Measurements from ENCODE around the gene CD300H.

CD300H gene

DNA sequence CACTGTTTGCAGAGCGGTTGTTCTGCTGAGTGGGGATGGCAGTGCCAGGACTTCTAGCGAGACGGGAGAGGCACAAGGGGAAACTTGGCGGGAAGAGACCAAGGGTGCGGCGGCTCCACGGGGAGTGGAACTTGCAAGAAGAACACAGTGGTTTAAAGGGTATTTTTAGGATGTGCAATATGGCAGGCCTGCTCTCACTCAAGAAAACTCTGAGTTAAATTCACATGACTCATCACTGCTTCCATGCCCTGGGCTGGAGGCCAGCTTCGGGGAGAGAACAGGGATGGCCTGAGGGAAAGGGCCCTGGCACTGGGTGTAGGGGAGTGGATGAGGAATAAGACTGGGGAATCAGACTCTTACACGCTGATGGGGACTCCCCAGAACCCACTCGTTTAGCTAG lies 38.1 kb upstream of the CD300H start:
- TF ChIP-seq, protein P1, sequence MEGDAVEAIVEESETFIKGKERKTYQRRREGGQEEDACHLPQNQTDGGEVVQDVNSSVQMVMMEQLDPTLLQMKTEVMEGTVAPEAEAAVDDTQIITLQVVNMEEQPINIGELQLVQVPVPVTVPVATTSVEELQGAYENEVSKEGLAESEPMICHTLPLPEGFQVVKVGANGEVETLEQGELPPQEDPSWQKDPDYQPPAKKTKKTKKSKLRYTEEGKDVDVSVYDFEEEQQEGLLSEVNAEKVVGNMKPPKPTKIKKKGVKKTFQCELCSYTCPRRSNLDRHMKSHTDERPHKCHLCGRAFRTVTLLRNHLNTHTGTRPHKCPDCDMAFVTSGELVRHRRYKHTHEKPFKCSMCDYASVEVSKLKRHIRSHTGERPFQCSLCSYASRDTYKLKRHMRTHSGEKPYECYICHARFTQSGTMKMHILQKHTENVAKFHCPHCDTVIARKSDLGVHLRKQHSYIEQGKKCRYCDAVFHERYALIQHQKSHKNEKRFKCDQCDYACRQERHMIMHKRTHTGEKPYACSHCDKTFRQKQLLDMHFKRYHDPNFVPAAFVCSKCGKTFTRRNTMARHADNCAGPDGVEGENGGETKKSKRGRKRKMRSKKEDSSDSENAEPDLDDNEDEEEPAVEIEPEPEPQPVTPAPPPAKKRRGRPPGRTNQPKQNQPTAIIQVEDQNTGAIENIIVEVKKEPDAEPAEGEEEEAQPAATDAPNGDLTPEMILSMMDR (IDR thresholded peaks at IDR 0.05; ENCODE audit: extremely low read depth, missing control alignments) = no peak
- no peak for DNase-seq (ENCODE audit: low spot score)

DNA sequence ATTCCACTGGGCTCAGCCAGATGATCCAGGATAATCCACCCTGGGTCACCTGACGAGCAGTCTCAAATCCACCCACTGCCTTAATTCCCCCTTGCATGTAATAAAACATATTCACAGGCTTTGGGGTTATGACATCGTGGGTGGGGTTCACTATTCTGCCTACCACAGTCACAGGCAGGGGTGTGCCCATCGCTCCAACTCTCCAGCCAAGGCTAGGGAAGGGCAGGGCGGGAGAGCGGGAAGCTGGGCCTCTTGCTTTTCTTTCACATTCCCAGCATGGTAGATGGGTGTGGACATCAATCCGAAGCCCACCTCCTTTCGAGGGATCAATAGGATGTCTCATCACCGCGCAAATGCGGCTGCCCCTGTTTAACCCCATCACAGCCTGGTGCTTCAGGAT lies 37.5 kb upstream of the CD300H start:
- DNase-seq (ENCODE audit: low spot score) = no peak
- TF ChIP-seq, protein P1 (IDR thresholded peaks at IDR 0.05; ENCODE audit: extremely low read depth, missing control alignments) = no peak

DNA sequence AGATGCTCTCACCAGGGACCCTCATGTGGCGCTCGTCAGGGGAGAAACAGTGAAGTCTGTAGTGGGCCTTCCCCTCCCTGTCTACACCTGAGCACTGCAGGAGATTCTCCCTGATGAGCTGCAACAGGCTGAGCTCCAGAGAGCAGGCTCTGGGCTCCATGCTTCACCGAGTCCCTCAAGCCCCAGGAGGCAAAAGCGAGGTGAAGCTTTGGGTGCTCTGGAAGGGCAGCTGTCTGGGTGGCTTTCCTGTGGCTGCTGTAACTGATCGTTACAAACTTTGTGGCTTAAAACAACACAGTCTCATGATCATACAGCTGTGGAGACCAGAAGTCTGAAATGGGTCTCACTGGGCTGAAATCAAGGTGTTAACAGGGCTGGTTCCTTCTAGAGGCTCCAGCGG lies 36.9 kb upstream of the CD300H start:
- DNase-seq (ENCODE audit: low spot score) = no peak
- TF ChIP-seq, protein P1 (IDR thresholded peaks at IDR 0.05; ENCODE audit: extremely low read depth, missing control alignments) = no peak

DNA sequence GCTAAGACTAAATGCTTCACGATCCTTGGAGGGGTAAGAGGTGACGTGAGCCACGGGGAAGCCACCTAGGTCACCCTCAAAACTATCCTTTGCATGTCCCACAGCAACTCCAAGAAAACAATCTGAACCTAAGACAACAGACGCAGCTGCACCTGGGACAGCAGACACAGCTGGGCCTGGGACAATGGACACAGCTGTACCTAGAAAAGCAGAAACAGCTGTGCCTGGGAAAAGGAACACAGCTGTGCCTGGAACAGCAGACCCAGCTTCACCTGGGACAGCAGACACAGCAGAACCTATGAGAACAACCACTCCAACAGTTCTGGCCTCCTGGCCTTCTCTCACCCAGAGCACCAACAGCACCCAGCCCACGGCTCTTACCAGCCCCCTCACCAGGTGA lies 36.4 kb upstream of the CD300H start:
- TF ChIP-seq, protein P1 (IDR thresholded peaks at IDR 0.05; ENCODE audit: extremely low read depth, missing control alignments) = no peak

DNA sequence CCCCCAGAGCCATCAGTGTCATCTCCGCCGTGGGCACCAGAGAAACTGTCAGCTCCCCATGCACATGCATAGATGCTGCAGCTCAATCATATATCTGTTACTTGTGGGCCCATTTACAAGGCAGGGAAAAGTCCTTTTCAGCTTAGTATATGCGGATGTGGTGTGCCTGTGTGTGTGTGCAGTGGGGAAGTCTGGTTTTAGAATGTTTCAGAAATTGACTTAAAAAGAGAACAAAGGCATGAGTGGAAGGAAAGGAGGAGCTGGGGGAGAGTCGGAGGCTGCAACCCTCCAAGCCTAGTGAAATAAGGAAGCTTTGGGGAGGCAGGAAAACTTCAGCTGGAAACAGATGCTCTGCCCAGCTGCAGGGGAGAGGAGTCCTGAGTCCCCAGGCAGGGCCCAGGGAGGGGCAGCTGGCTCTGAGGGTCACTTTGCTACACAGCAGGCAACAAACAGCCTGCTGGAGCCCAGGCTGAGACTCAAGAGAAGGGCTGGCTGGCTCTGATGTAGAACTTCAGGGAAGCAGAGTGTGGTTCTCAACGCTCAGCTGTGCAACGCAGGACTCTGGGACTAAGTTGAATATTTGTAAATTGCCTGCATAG lies 35.8 kb upstream of the CD300H start:
- DNase-seq (ENCODE audit: low spot score) = no peak
- TF ChIP-seq, protein P1 (IDR thresholded peaks at IDR 0.05; ENCODE audit: extremely low read depth, missing control alignments) = no peak

More for the DNA sequence above, 36.4 kb upstream of the CD300H start:
- DNase-seq (ENCODE audit: low spot score) = no peak

DNA sequence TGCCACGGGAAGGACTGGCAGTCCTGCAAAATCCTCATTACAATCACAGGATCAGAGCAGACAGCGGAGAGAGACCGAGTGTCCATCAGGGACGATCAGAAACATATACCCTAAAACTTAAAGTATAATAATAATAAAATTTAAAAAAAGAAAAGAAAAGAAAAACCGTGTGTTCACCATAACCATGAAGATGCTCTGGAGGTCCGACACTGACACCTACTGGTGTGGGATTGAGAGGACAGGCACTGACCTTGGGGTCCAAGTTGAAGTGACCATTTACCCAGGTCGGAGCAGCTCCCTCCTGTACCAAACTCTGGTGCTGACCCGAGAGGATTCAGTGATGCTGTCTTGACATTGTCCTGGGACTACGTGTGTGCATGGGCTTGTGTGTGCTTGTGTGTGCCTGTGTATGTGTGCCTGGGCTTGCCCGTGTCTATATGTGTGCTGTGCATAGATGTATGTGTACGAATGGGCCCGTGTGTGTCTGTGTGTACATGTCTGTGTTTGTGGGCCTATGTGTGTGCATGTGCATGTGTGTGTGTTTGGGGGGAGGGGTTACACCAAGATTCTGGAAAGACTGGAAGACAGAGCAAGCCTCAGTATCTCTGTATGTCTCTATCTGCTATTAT lies 34.7 kb upstream of the CD300H start:
- TF ChIP-seq, protein P1 (IDR thresholded peaks at IDR 0.05; ENCODE audit: extremely low read depth, missing control alignments) = peak; percentile 62
- peak; percentile 64 for DNase-seq (ENCODE audit: low spot score)

DNA sequence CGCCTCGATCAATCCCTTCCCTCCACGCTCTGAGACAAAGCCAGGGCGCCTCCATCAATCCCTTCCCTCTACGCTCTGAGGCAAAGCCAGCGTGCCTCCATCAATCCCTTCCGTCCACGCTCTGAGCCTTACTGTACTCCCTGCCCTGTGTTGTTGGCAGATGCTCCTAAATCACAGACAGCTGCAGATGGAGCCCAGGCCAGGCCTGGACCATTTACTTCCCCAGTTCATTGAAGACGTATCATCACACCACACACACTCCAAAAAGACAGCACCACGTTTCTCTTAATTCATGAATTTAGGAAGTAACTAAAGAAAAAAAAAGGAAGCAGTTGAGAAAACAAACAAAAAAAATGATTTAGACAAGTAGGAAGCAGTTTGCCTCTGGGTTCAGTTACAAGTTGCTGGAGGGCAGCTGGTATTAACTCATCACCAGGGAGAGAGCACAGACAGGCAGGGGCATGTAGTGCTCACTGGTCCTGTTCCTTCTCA lies 32.2 kb upstream of the CD300H start:
- DNase-seq (ENCODE audit: low spot score) = no peak

More for the DNA sequence above, 32.2 kb upstream of the CD300H start:
- TF ChIP-seq, protein P1 (IDR thresholded peaks at IDR 0.05; ENCODE audit: extremely low read depth, missing control alignments) = no peak

Measured in GM20000 (cell line).